Activated CD4-positive, alpha-beta T cell treated with anti-CD3 and anti-CD28 coated beads for 36 hours (primary cell): ENCODE measurements around the gene ARHGDIG. TPM values are rescaled to one million over a fixed set of nuclear protein-coding genes. Genes with fewer than 3 reads are reported as not detected.

Experiments
- ATAC-seq: fragments of 200-7000 bp; cut with Tn5 transposase; one replicate; pipeline ENCODE4 v1.10.0; 2021; ENCODE audit warnings: mild to moderate bottlenecking, moderate library complexity
- CTCF ChIA-PET: fragments of 350-600 bp; sonication (Branson Sonifier 250); formaldehyde crosslinking; loops from one replicate; lab custom pipeline; 2021; ENCODE audit warnings: antibody characterized with exemption; lab: Charles Lee
- POLR2A ChIA-PET: fragments of 350-600 bp; sonication (Branson Sonifier 250); formaldehyde crosslinking; loops from one replicate; lab custom pipeline; 2021; ENCODE audit warnings: antibody characterized with exemption, inconsistent platforms; lab: Charles Lee
- DNase-seq: peaks from one replicate; pipeline ENCODE4 v3.0.0-alpha.2; 2020
- H3K27ac Mint-ChIP-seq: one replicate; pipeline ENCODE4 v1.8.0; 2021; ENCODE audit warnings: mixed read lengths
- H3K27me3 Mint-ChIP-seq: one replicate; pipeline ENCODE4 v1.8.0; 2021; ENCODE audit warnings: mixed read lengths
- H3K36me3 Mint-ChIP-seq: one replicate; pipeline ENCODE4 v1.8.0; 2021; ENCODE audit warnings: low read depth, mixed read lengths
- H3K4me1 Mint-ChIP-seq: one replicate; pipeline ENCODE4 v1.8.0; 2021; ENCODE audit warnings: mixed read lengths
- H3K4me3 Mint-ChIP-seq: one replicate; pipeline ENCODE4 v1.8.0; 2021; ENCODE audit warnings: mild to moderate bottlenecking, moderate library complexity, mixed read lengths
- H3K9me3 Mint-ChIP-seq: one replicate; pipeline ENCODE4 v1.8.0; 2021; ENCODE audit warnings: low read depth, mixed read lengths
- intact Hi-C, 2 experiments: fragments of 100-400 bp; cut with DNase I in 1 of 2; cut with micrococcal nuclease in 1 of 2; formaldehyde crosslinking; loops; one replicate each; pipeline versions ENCODE4 v1.14.2 to v1.15.1; 2022 to 2024; cut with DNase I, micrococcal nuclease
- total RNA-seq, 2 experiments: library from RNA; stranded (reverse); gene quantifications; one replicate each; pipeline ENCODE4 v1.2.3, GENCODE V29; 2021

The ARHGDIG gene
- total RNA-seq, 2 experiments from 2014 or later: not detected

DNA sequence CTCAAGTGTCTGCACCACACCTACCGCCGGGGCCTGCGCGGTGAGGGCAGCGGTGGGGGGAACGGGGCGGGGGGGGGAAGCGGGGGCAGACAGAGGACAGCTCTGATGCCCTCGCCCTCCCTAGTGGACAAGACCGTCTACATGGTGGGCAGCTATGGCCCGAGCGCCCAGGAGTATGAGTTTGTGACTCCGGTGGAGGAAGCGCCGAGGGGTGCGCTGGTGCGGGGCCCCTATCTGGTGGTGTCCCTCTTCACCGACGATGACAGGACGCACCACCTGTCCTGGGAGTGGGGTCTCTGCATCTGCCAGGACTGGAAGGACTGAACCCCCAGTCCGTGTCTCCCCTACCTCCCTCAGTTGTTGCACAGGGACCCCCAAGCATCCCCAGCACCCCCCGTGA is 2.1 kb downstream of the ARHGDIG start:
- H3K27ac Mint-ChIP-seq: no peak overlapping the region
- POLR2A ChIA-PET: interaction anchor here (0.6 kb wide), 1 partner anchor 313 kb away, joined by 3 read pairs; no protein-coding TSS in a partner anchor
- DNase-seq (no peak), ATAC-seq (no peak)
- H3K4me1 Mint-ChIP-seq: peaks cover 3% of the 10 kb centered on the region
- intact Hi-C loops: no loop called here
- H3K4me3 Mint-ChIP-seq: no peak overlapping the region
- no peaks in the 10 kb centered on the region for H3K9me3 Mint-ChIP-seq
- CTCF ChIA-PET: no interaction called here
- peaks cover 9% of the 10 kb centered on the region for H3K36me3 Mint-ChIP-seq
- H3K27me3 Mint-ChIP-seq: peaks cover 14% of the 10 kb centered on the region

DNA sequence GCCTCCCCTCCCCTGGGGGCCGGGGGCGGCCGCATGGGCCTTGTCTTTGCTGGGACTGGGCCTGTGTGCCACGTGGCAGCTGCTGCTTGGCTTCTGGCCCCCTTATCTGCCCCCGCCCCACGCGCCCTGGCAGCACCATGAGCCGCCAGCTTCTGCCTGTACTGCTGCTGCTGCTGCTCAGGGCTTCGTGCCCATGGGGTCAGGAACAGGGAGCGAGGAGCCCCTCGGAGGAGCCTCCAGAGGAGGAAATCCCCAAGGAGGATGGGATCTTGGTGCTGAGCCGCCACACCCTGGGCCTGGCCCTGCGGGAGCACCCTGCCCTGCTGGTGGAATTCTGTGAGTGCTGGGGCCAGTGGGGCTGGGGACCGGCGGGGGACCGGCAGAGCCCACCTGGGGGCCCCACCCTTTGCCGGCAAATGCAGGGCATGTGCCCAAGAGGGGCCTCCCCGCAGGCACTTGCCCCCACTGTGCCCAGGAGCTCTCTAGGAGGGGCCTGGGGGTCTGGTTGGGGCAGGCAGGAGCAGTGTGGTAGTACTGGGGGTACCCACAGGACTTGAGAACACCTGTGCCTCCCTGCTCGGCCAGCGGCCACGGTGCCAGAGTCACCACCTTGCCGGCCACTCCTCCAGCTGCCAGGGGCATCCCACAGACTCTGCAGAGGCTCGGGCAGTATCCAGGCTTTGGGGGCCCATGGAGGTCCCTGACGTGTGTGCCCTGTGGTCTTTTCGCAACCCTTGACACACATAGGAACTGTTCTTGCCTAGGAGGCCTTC is 2.8 kb downstream of the ARHGDIG start, which contains the start of gene PDIA2:
TSS of gene PDIA2 (plus strand) at position 132 of the 773 bp plus-strand sequence. CDS start at position 138, 6 bp downstream.
- Mint-ChIP-seq H3K27ac (no peak within 1 kb of the TSS), H3K36me3 (peaks cover 12% of the 10 kb centered on the region), H3K4me3 (no peak within 1 kb of the TSS), H3K9me3 (no peaks in the 10 kb centered on the region), H3K4me1 (peaks cover 3% of the 10 kb centered on the region), H3K27me3 (peaks cover 14% of the 10 kb centered on the region)
- DNase-seq (no peak), ATAC-seq (no peak)
- CTCF ChIA-PET: interaction anchor here (0.5 kb wide), 1 partner anchor 17 kb away, joined by 4 read pairs; no protein-coding TSS in a partner anchor
- intact Hi-C loops: no loop called here
- POLR2A ChIA-PET: no interaction called here

DNA sequence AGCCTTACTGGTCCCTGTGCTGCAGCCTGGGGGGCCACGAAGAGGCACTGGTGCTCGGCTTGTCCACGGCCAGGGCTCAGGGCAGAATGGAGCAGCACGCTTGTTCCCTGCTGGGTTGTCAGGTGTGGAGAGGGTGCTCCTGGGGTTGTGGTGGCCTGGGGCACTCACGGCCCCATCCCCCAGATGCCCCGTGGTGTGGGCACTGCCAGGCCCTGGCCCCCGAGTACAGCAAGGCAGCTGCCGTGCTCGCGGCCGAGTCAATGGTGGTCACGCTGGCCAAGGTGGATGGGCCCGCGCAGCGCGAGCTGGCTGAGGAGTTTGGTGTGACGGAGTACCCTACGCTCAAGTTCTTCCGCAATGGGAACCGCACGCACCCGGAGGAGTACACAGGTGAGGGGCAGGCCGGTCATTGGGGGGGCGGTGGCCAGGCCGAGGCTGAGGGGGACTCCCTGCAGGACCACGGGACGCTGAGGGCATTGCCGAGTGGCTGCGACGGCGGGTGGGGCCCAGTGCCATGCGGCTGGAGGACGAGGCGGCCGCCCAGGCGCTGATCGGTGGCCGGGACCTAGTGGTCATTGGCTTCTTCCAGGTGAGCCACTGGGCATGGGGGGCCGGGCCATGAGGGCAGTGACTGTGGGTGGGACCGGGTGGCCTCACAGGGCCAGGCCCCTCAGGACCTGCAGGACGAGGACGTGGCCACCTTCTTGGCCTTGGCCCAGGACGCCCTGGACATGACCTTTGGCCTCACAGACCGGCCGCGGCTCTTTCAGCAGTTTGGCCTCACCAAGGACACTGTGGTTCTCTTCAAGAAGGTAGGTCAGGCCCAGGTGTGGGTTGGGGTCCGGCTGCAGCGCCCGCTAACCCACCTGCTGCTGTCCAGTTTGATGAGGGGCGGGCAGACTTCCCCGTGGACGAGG is 4.1 kb downstream of the ARHGDIG start:
- CTCF ChIA-PET: no interaction called here
- Mint-ChIP-seq H3K36me3 (peaks cover 12% of the 10 kb centered on the region), H3K4me1 (no peaks in the 10 kb centered on the region), H3K4me3 (no peak overlapping the region), H3K27me3 (peaks cover 9% of the 10 kb centered on the region), H3K9me3 (no peaks in the 10 kb centered on the region), H3K27ac (no peak overlapping the region)
- POLR2A ChIA-PET: no interaction called here
- no peak for ATAC-seq
- intact Hi-C loops: no loop called here
- no peak for DNase-seq

DNA sequence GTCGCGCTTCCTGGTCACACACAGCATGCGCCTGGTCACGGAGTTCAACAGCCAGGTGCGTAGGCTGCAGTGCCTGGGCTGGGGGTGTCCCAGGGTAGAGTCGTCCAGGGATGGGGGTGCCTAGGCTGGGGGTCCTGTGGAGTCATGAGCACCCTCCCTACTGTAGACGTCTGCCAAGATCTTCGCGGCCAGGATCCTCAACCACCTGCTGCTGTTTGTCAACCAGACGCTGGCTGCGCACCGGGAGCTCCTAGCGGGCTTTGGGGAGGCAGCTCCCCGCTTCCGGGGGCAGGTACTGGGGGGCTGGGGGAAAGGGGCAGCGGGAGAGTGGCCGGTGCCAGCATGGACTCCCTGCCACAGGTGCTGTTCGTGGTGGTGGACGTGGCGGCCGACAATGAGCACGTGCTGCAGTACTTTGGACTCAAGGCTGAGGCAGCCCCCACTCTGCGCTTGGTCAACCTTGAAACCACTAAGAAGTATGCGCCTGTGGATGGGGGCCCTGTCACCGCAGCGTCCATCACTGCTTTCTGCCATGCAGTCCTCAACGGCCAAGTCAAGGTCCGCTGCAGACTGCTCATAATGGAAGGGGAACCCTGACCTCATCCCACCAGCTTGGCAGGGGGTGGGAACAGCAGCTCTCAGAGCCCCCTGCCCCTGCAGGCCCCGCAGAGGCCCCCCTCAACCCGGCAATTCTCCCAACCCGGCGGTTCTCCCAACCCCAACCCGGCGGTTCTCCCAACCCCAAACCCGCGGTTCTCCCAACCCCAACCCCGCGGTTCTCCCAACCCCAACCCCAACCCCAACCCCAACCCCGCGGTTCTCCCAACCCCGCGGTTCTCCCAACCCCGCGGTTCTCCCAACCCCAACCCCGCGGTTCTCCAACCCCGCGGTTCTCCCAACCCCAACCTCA is 5.0 kb downstream of the ARHGDIG start:
- POLR2A ChIA-PET: no interaction called here
- CTCF ChIA-PET: no interaction called here
- Mint-ChIP-seq H3K27ac (no peak overlapping the region), H3K4me1 (no peaks in the 10 kb centered on the region), H3K36me3 (peaks cover 16% of the 10 kb centered on the region), H3K27me3 (peaks cover 7% of the 10 kb centered on the region), H3K4me3 (no peak overlapping the region), H3K9me3 (no peaks in the 10 kb centered on the region)
- no peak for ATAC-seq
- no peak for DNase-seq
- intact Hi-C loops: no loop called here

DNA sequence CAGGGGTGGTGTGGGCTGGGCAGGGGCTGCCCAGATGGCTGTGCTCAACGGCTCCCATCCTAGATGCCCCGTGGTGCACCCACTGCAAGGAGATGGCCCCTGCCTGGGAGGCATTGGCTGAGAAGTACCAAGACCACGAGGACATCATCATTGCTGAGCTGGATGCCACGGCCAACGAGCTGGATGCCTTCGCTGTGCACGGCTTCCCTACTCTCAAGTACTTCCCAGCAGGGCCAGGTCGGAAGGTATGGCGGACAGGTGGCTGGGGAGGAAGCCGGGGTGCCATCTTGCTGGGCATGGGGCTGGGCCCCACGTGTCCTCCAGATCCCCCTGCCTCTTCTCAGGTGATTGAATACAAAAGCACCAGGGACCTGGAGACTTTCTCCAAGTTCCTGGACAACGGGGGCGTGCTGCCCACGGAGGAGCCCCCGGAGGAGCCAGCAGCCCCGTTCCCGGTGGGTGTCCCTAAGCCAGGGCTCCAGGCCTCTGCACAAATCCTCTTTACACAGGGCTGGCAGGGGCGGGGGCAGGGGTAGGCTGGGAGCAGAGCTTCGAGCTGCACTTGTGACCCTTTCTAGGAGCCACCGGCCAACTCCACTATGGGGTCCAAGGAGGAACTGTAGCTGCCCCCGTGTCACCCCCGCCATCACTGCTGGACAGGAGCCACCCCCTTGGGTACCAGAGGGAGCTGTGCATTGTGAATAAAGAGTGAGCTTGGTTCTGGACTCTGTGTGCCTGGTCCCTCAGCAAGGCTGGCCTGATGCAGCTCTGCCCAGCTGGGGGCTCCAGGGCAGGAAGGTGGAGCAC is 6.3 kb downstream of the ARHGDIG start:
- POLR2A ChIA-PET: no interaction called here
- Mint-ChIP-seq H3K4me1 (no peaks in the 10 kb centered on the region), H3K27ac (no peak overlapping the region), H3K4me3 (no peak overlapping the region), H3K36me3 (peaks cover 21% of the 10 kb centered on the region), H3K27me3 (peaks cover 3% of the 10 kb centered on the region), H3K9me3 (no peaks in the 10 kb centered on the region)
- ATAC-seq: no peak
- no peak for DNase-seq
- intact Hi-C loops: no loop called here
- CTCF ChIA-PET: no interaction called here

DNA sequence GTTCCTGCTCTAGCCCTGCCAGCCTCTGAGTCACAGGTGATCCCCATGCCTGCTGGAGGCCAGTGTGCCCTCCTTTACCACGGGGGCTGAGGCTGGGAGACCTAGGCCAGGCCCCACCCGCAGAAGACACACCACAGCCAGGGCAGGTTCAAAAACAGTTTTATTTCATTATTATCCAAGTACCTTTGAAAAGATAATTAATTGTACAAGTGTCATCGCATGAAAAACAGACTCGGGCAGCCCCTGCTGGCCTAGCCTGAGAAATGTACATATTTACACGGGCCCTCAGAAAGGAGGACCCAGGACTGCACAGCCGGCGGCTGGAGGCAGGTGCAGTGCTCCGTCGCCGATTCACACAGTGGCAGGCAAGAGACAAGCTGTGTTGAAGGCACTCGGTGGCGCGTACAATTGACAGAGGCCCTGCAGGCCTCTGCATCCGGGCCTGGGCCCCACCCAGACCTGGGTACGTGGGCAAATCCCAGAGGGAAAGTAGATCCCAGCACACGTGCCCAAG is 7.0 kb downstream of the ARHGDIG start:
- ChIA-PET CTCF (no interaction called here), POLR2A (no interaction called here)
- ATAC-seq: no peak
- H3K4me1 Mint-ChIP-seq: no peaks in the 10 kb centered on the region
- no peaks in the 10 kb centered on the region for H3K9me3 Mint-ChIP-seq
- peaks cover 23% of the 10 kb centered on the region for H3K36me3 Mint-ChIP-seq
- no peak overlapping the region for H3K4me3 Mint-ChIP-seq
- DNase-seq: no peak
- intact Hi-C loops: no loop called here
- no peaks in the 10 kb centered on the region for H3K27me3 Mint-ChIP-seq
- no peak overlapping the region for H3K27ac Mint-ChIP-seq

DNA sequence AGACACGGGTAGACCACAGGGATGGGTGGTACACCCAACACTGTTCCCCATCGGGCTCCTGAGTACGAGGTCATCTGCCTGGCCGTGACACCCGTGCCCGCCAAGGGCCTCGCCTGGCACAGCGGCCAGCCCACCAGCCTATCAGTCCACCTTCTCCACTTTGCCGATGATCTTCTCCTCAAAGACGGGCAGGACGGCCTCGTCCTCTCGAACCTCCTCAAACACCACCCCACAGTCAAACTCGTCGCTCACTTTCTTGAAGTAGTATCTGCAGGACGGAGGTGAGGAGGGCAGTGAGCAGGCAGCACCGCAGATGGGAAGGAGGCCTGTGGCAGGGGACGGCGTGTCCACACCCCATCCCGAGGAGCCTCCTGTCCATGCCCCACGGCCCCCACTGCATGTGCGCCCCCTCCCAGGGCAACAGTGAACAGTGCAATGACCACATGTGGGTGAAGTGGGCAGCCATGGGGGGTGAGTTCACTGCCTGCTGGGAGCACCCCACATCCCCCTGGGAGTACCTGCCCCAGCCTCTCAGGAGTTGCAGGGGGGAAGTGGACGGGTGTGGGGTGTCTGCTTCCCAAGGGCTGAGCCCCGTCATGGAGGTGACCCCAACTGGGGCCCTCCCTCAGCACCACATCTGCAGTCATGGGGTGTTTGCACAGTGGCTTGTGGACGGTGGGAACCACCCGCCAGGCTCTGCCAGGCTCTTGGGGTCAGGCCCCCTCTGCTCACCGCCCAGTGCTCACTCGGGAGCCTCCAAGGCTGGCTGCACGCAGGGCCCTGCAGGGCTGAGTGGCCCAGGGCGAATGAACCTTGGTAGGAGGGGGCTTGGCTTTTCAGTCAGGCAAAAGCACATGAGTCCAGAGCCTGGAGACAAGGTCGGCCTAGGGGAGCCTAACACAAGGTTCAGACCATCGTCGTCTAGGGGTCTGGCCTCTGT is 7.9 kb downstream of the ARHGDIG start:
- ATAC-seq: no peak
- ChIA-PET POLR2A (no interaction called here), CTCF (no interaction called here)
- Mint-ChIP-seq H3K36me3 (peaks cover 27% of the 10 kb centered on the region), H3K27me3 (no peaks in the 10 kb centered on the region), H3K27ac (no peak overlapping the region), H3K4me1 (no peaks in the 10 kb centered on the region), H3K4me3 (no peak overlapping the region), H3K9me3 (no peaks in the 10 kb centered on the region)
- DNase-seq: no peak
- intact Hi-C loops: no loop called here

DNA sequence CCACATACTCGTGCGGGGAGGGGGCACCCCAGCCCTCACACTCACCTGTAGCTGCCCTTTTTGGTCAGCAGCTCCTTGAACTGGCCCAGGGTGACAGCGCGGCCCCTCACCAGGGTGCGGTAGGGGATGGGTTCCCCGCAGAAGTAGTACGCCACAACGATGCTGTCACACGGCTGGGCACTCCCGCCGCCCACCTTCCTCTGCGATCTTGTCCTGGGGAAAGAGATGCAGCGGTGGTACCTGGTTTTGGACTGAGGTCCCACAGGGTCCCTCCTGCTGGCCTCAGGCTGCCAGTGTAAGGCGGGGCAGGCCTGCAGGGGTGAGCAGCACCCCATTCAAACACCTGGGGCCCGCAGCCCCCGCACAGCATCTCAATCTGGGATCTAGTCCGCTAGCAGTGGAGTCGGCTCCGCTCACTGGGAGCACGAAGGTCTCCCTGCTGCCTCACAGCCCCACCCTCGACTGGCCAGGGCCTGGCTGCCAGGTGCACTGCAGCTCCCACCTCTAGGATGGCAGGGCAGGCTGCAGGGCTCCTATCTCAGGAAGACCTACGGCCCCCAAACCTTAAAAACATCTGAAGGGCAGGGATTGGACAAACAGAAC is 9.1 kb downstream of the ARHGDIG start:
- H3K4me1 Mint-ChIP-seq: no peaks in the 10 kb centered on the region
- POLR2A ChIA-PET: no interaction called here
- H3K27me3 Mint-ChIP-seq: no peaks in the 10 kb centered on the region
- H3K9me3 Mint-ChIP-seq: no peaks in the 10 kb centered on the region
- intact Hi-C loops: no loop called here
- DNase-seq: no peak
- ATAC-seq: no peak
- no peak overlapping the region for H3K27ac Mint-ChIP-seq
- H3K36me3 Mint-ChIP-seq: peaks cover 30% of the 10 kb centered on the region
- H3K4me3 Mint-ChIP-seq: no peak overlapping the region
- CTCF ChIA-PET: no interaction called here

DNA sequence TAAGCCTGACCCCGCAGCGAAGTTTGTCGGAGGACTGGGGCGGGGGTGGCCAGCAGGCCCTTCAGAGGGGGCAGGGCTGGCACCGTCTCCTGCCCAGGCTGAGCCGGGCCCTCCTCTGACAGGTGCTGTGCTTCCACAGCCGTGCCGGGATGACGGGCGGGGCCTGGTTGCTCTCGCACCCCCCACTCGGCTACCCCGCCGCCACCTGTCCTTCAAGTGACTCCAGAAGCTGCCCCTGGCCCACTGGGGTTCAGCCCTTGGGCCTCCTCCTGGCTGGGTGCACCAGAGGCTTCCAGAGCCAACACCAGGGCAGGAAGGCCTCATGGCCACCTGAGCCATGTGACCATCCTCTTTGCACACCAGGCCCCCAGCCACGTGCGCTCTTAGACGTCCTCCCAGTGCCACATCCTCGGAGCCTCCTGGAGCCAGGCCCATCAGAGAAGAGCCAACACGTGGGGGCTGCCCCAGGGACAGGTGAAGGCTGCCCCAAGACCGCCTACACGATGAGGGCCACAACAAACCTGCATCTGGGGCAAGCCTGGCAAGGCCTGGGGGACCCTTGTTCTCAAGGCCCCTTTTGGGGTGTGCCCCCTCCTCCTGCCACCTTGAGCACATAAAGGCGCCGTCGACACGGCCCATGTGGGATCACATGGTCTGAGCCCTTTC is 9.8 kb downstream of the ARHGDIG start:
- ChIA-PET POLR2A (no interaction called here), CTCF (no interaction called here)
- Mint-ChIP-seq H3K36me3 (peaks cover 30% of the 10 kb centered on the region), H3K4me1 (no peaks in the 10 kb centered on the region), H3K4me3 (no peak overlapping the region), H3K9me3 (no peaks in the 10 kb centered on the region), H3K27ac (no peak overlapping the region), H3K27me3 (no peaks in the 10 kb centered on the region)
- no peak for DNase-seq
- intact Hi-C loops: no loop called here
- no peak for ATAC-seq
